HG03139 (cell line): ENCODE measurements around the gene TBR1.

Source experiments
- ATAC-seq: cut with Tn5 transposase; IDR thresholded peaks from one replicate; pipeline ENCODE4 v1.9.1; 2021; ENCODE audit not compliant: unreplicated experiment

The TBR1 gene

GRCh38 chr2:161414042-161415033 lies 1.8 kb upstream of the TBR1 start:
- no peak for ATAC-seq

GRCh38 chr2:161415034-161415986 lies 787 bp upstream of the TBR1 start:
- ATAC-seq = no peak

- ATAC-seq = no peak
Measured at GRCh38 chr2:161416708-161417437, 776 bp downstream of the TBR1 start.

GRCh38 chr2:161417438-161418274 lies 1.6 kb downstream of the TBR1 start:
- no peak for ATAC-seq

GRCh38 chr2:161418275-161418714 lies 2.2 kb downstream of the TBR1 start:
- ATAC-seq = no peak

- no peak for ATAC-seq
Measured at GRCh38 chr2:161418715-161419637, 2.9 kb downstream of the TBR1 start.

- ATAC-seq = no peak
Measured at GRCh38 chr2:161419638-161420190, 3.6 kb downstream of the TBR1 start.

GRCh38 chr2:161420406-161421074 lies 4.4 kb downstream of the TBR1 start:
- no peak for ATAC-seq

GRCh38 chr2:161421686-161422085 lies 5.6 kb downstream of the TBR1 start:
- ATAC-seq = no peak

- no peak for ATAC-seq
Measured at GRCh38 chr2:161422816-161423403, 6.8 kb downstream of the TBR1 start.

GRCh38 chr2:161423421-161424393 lies 7.6 kb downstream of the TBR1 start:
- ATAC-seq = no peak

GRCh38 chr2:161424394-161424769 lies 8.3 kb downstream of the TBR1 start:
- no peak for ATAC-seq

- no peak for ATAC-seq
Measured at GRCh38 chr2:161424891-161425727, 9.0 kb downstream of the TBR1 start.

GRCh38 chr2:161425728-161426454 lies 9.8 kb downstream of the TBR1 start:
- no peak for ATAC-seq

GRCh38 chr2:161426455-161426921 lies 10.4 kb downstream of the TBR1 start:
- ATAC-seq = no peak
